GM19372 (cell line): ENCODE results near the gene CDHR1.
A peak's percentile ranks its signal among the peaks of the same experiment; 100 is the strongest.
"Not testable (repeated sequence)": the region's sequence is repeated elsewhere in the genome, so short reads cannot be mapped to it uniquely, and the experiment has no call there.

Experiments used
- ATAC-seq: cut with Tn5 transposase; IDR thresholded peaks from one replicate; pipeline ENCODE4 v1.9.1; 2021; ENCODE audit warnings: mild to moderate bottlenecking, low read depth, moderate library complexity; ENCODE audit not compliant: unreplicated experiment

The CDHR1 gene

GRCh38 chr10:84172467-84173356 lies 21.6 kb upstream of the CDHR1 start:
- peak; percentile 47 for ATAC-seq

GRCh38 chr10:84173501-84173929 lies 20.8 kb upstream of the CDHR1 start, which contains the start of gene GPR15LG:
Gene GPR15LG, plus strand, starts transcription at chr10:84173801. Its CDS starts 51 bp downstream, at chr10:84173852.
- peak; percentile 31 for ATAC-seq

GRCh38 chr10:84175436-84175835 lies 18.9 kb upstream of the CDHR1 start:
- ATAC-seq, result no peak

- ATAC-seq, result no peak
Observed at GRCh38 chr10:84176351-84176750, 18.0 kb upstream of the CDHR1 start.

- no peak for ATAC-seq
Observed at GRCh38 chr10:84176836-84177474, 17.4 kb upstream of the CDHR1 start.

GRCh38 chr10:84177541-84178141 lies 16.7 kb upstream of the CDHR1 start:
- peak; percentile 44 for ATAC-seq

- ATAC-seq, result no peak
Observed at GRCh38 chr10:84178160-84178609, 16.2 kb upstream of the CDHR1 start.

GRCh38 chr10:84179059-84179710 lies 15.2 kb upstream of the CDHR1 start:
- peak; percentile 76 for ATAC-seq

- not testable (repeated sequence) for ATAC-seq
Observed at GRCh38 chr10:84180386-84180785, 14.0 kb upstream of the CDHR1 start.

- no peak for ATAC-seq
Observed at GRCh38 chr10:84181631-84182030, 12.7 kb upstream of the CDHR1 start.

- no peak for ATAC-seq
Observed at GRCh38 chr10:84184517-84184916, 9.8 kb upstream of the CDHR1 start.

- no peak for ATAC-seq
Observed at GRCh38 chr10:84185526-84186175, 8.7 kb upstream of the CDHR1 start.

- no peak for ATAC-seq
Observed at GRCh38 chr10:84188815-84189214, 5.5 kb upstream of the CDHR1 start.

- no peak for ATAC-seq
Observed at GRCh38 chr10:84190621-84191020, 3.7 kb upstream of the CDHR1 start.

GRCh38 chr10:84191106-84191505 lies 3.2 kb upstream of the CDHR1 start:
- ATAC-seq, result no peak

GRCh38 chr10:84193327-84193726 lies 1.0 kb upstream of the CDHR1 start:
- ATAC-seq, result no peak

- no peak for ATAC-seq
Observed at GRCh38 chr10:84193846-84194423, 402 bp upstream of the CDHR1 start.

- no peak for ATAC-seq
Observed at GRCh38 chr10:84195044-84195830, 900 bp downstream of the CDHR1 start.

- ATAC-seq, result no peak
Observed at GRCh38 chr10:84196083-84196482, 1.7 kb downstream of the CDHR1 start.
